Stimulated activated CD8-positive, alpha-beta memory T cell treated with anti-CD3 and anti-CD28 coated beads, Interleukin-12 subunit alpha, Interleukin-12 subunit beta, amount 100 ng/mL, for 1 hour (primary cell): ENCODE measurements around the gene SCN8A.
"Not testable (repeated sequence)": the region's sequence is repeated elsewhere in the genome, so short reads cannot be mapped to it uniquely, and the experiment has no call there.

Experiments
- DNase-seq: peaks from one replicate; pipeline ENCODE4 v3.0.0-alpha.2; 2020; ENCODE audit warnings: low read depth

SCN8A gene

DNA sequence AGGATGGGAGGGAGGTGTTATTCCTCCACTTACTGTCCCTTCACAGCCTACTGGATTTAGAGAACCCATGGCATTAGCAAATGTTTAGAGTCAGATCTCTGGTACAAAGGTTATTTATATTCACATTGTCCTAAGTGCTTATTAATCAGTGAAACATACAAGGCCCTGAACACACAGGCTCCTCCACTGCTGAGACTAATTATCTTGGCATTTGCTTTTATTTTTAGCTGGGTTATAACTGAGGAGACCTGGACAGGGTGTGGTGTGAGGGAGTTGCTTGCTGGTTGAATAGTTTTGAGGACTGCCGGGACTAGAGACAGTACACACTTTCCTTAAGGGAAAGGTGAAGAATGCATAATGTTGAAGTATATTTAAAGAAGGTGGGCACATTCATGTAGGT, 180.0 kb downstream of the SCN8A start:
- no peak for DNase-seq

DNA sequence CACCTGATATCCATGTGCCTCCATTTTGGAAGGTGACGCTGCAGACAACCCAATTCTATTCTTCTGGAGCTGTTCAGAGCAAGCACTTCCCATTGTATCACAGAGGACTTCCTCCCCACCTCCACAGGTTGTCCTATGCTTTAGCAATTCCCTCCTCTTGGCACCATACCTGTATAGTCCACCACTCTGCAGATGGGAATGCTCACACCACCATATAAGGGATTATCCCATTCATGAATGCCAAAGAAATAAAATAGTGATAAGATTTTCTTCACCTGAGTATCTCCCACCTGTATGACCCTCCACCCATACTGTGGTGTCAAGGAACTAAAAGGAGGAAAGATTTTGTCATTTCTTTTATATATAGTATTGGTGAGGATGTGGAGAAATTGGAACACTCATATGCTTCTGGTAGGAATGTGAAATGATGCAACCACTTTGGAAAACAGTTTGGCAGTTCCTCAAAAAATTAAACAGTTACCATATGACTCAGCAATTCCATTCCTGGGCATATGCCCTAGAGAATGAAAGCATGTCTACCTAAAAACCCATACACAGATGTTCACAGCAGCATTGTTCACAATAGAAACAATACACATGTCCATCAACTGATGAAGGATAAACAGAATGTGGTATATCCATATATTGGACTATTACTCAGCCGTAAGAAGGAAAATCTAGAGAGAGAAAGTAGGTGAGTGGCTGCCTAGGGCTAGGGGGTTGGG, 182.3 kb downstream of the SCN8A start:
- DNase-seq: no peak

DNA sequence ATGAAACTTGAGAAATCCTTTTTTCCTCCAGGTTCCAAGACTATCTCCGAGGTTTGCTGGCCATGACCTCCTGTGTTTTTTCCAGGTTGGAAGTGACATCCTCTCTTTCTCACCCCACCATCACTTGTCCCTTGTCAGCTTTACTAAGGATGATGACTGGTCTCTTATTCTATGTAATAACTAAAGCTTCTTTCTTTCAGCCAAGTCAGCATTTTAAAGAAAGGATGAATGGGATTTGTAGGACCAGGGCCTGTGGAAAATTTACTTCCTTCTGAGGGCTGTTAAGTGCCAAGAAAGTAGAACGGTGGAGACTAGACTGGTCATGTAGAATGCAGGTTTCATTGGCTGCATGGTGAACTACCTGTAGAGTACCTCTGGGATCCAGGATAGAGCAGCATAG, 183.9 kb downstream of the SCN8A start:
- DNase-seq: no peak

GRCh38 chr12:51777457-51777856, 186.4 kb downstream of the SCN8A start:
- no peak for DNase-seq

GRCh38 chr12:51777973-51778372, 186.9 kb downstream of the SCN8A start:
- DNase-seq: no peak

GRCh38 chr12:51779876-51780275, 188.8 kb downstream of the SCN8A start:
- no peak for DNase-seq

DNA sequence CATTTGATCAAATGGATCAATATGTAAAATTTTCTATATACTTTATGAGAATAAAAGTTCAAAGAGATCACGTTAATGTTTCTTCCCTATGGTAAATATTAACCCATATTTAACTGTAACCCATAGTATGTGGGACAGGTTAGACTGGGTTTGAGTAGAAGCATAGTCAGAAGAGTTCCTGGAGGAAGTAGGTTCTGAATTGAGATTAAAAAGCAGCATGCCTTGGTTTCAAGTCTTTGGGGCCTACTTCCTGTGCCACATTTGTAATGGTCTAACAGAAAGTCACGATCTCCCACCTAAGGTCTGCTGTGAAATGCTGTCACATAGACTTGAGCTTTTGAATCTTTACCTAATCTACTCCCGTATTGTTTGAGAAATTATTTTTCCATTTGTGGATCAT, 193.7 kb downstream of the SCN8A start:
- DNase-seq: no peak

GRCh38 chr12:51785906-51786305, 194.9 kb downstream of the SCN8A start:
- DNase-seq: no peak

DNA sequence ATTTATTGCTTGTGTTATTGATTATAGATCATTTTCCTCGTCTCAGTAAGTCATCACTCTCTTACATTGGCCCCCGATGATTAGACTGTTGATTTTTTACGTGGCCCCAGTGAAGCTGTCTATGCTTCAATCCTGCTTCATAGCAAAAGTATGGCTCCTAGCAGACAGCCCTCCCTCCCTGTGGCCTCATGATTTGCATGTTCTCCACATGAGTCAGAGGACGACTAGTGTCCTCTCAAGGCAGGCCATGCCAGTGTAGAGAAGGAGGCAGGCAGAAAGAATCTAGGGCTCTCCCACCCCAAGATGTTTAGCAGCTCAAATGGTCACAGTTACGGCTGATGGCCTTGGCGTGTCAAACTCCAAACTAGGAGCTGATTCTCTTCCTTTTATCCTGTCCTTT, 197.8 kb downstream of the SCN8A start:
- no peak for DNase-seq

DNA sequence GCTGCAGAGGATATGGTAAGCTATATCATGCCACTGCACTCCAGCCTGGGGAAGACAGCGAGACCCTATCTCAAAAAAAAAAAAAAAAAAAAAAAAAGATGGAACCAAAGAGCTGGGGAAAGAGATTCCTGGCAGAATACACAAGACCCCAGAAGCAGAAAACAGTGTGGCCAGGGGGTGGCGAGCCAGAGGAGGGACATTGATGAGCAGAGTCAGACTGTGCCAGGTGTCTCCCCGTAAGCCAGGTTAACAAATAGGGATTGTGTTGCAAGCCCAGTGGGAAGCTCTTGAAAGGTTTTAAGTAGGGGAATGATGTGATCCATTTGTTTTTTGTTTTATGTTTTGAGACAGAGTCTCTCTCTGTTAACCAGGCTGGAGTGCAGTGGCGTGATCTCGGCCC, 201.4 kb downstream of the SCN8A start:
- no peak for DNase-seq

DNA sequence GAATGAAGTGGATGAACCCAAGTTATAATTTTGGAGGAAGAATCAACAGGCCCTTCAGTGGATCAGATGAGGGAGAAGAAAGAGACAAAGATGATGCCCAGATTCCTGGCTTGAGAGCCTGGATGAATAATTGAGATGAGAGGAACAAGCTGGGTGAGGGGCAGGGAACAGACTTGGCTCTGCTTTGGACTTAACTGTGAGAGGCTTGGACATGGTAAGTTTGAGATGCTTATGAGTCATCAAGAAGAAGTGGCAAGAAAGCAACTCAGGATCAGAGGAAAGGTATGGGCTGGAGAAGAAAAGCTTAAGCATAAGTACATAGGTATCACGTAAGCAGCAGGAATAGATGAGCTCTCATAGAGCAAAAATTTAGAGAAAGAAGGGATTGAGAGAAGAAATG, 202.2 kb downstream of the SCN8A start:
- no peak for DNase-seq

- no peak for DNase-seq
Observed at GRCh38 chr12:51797301-51797700, 206.3 kb downstream of the SCN8A start.

GRCh38 chr12:51798051-51798450, 207.0 kb downstream of the SCN8A start:
- DNase-seq: not testable (repeated sequence)

DNA sequence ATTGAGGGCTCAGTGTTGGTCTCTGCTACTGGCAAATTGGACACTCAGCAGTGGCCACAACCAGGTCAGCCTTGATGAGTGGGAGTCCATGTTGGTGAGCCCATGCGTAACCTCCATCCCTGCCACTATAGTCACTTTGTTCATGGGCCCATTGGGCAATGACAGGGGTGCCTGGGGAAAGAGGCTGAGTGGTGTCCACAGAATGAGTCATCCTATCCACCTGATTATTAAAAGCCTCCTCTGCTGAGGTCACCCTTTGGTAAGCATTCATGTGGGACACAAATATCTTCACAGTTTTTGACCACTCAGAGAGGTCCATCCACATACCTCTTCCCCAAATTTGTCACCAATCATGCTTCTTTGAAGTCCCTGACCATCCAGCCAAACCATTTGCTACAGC, 207.5 kb downstream of the SCN8A start:
- DNase-seq: no peak

DNA sequence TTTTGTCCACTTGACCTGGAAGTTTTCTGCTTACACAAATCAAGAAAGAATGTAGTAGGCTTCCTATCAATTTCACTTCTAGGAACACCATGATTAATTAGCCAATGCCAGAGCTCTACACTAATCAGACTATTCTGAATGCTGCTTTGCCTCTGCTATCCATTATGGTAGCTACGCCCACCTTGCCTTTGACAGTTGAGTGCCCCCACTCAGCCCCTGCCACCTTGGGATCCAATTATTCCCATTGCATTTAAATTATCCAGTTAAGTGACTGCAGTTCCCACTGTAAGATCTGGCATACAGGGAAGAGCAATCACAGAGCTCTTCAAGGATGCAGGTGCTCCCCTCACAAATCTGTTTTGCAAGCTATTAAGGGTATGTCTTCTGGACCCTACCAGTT, 210.0 kb downstream of the SCN8A start:
- no peak for DNase-seq

GRCh38 chr12:51806896-51807295, 215.9 kb downstream of the SCN8A start:
- DNase-seq: no peak

DNA sequence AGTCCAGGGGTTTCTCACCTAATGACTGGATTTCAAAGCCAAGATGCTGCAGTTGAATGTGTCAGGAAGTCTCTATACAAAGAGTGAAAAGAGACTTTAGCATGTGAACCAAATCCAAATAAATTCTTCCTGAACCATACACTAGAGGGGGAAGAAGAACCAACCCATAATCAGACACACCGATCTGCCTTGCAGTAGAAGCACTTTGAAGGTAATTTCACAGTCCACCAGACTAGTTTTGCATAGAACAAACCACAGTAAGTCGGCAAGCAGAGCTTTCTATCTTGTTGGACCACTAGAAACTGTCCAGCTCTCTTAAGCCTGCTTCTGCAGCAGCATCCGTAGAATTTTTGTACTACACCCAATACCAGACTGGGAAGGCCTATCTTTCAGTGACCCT, 218.2 kb downstream of the SCN8A start:
- DNase-seq: no peak

GRCh38 chr12:51811203-51812202, 220.5 kb downstream of the SCN8A start:
- DNase-seq: no peak

DNA sequence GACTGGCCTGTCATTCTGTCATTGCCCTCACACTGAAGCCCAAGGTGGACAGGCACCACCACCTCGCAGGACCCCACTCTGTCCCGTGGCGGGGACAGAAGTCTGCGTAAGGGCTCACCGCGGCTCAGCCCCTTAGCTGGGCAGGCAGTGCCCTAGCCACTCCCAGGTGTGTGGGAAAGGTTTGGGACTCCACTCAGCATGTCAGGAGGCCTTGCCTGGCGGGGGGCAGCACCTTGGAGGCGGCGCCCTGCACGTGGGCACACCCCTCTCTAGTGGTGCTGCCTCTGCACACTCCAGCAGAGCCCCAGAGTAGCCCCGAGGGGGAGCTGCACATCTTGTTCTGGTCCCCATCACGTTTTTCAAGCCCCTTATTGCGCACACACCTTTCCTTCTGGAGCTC, 221.8 kb downstream of the SCN8A start:
- DNase-seq: no peak

DNA sequence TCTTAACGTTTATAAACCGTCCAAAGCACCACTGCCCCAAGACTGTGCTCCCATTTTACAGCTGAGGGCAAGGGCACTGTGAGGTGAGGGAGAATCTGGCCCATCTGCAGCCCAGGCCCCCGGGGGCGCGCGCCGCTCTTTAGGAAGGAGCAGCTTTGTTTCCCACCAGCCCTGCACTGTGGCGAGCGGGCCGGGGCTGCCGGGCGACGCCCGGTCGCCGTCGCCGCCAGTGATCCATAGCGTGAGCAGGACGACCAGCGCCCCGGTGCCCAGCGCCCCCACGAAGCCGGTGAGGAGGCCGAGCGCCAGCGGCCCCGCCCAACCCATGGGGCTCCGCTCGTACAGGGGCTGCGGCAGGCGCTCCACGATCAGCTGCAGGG, 222.9 kb downstream of the SCN8A start:
- no peak for DNase-seq

DNA sequence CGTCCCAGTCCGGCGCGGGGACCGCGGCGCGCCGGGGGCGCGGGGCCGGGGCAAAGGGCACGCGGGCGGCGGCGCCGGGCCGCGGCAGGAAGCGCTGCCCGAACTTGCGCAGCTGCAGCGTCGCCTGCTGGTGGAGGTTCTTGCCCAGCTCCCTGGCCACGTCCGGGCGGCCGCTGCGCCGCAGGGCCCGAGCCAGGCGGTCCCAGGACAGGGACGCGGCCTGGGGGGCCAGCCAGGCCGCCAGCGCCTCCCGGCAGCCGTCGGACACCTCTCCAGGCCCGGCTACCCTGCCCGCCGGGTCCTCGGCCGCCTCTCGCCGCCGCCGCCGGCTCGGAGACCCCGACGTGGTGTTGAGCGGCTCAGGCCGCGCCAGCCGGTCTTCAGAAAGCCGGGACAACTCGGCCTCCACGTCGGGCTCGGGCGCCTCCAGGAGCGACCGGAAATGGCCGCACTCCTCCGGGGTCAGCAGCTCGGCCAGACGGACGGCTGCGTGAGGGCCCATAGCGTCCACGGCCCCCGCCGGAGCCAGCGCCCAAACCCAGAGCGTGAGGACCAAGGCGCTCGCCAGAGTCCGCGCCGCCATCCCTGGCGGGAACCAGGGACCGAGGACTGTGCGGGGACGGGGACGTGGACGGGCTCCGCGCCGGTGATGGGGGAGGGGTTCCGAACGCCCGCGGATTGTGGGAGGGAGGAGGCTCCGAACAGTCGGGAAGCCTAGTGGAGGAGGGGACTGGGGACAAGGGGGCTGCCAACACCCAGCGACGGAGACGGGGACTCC, 223.5 kb downstream of the SCN8A start:
- DNase-seq: peak; percentile 34

DNA sequence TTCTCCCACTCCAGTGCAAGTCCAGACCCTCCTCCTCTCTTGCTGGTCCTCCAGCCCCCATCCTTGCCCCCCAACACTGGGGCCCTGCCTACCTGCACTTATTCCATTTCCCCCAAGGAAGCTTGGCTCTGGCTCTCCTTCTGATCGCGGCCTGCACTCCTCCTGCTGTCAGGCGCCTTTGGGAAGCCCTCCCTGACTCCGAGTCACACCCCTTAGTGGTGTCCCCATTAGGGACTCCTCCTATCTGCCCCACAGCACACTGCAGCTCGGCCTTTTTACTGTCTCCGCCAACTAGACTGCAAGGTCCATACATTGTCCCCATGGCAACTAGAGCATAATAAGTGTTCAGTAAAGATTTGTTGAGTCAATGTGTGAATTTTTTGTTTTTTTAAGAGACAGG, 224.5 kb downstream of the SCN8A start:
- DNase-seq: no peak
